ENCODE measurements around the gene SLC46A2. TPM values are rescaled to one million over a fixed set of nuclear protein-coding genes. Genes with fewer than 3 reads are reported as not detected.

SLC46A2 gene
- total RNA-seq, 4 donors from 2014 or later, result 5.6 to 65.2 (median 42.4) TPM

DNA sequence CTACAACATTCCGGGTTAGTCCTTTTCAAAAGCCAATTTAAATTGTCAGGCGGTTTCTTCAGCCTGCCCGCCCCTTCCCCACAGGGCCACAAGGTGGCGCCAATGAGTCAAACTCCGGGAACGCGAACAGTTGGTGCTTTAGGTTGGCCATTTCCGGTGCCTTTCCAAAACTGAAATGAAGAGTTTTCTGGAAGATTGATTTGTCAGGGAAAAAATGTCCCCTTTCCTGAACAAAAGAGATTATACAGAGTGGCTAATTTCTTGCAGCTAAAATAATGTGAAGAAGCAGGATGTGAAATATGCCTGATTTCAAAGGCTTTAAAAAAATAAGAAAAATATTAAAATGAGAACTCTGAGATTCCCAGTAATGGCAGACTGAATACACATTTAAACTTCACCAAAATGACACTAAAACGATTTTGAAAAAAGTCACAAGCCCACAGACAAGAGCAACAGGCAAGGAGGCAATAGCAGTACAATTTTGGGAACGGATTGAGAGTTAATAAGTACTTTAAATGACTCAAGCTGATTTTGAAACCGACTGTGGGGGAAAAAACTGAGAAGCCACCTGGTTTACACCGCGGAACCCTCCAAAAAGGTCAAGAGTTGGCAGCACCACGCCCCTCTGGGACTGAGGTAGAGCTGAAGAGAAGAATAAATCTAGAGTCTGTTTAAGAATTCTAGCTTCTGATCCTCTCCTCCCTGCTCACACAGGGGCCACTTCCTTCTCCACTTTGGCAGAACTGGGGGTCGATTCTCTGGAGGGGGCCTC is 45.7 kb downstream of the SLC46A2 start:
- peak; percentile 35 to 83 for DNase-seq (ENCODE audit: low spot score in 2 of 2)
- Histone ChIP-seq H3K27ac (no peak overlapping the region), H3K27me3 (no peaks in the 10 kb centered on the region), H3K9me3 (no peaks in the 10 kb centered on the region), H3K4me3 (no peak overlapping the region), H3K4me1 (peaks cover 6% of the 10 kb centered on the region), H3K36me3 (no peaks in the 10 kb centered on the region)
- 33% methylated on average over 15 of the region's 15 CpGs for WGBS
- TF ChIP-seq POLR2AphosphoS5 (IDR thresholded peaks at IDR 0.05), result no peak
- TF ChIP-seq CTCF (IDR thresholded peaks at IDR 0.05), result peak; percentile 84 to 94

GRCh38 chr9:112842555-112842954 is 48.1 kb downstream of the SLC46A2 start:
- 70% methylated on average over 4 of the region's 4 CpGs for WGBS
- H3K36me3 ChIP-seq, result peaks cover 7% of the 10 kb centered on the region

GRCh38 chr9:112841261-112841660 is 49.4 kb downstream of the SLC46A2 start:
- H3K4me1 ChIP-seq, result peaks cover 6% of the 10 kb centered on the region
- peaks cover 13% of the 10 kb centered on the region for H3K36me3 ChIP-seq
- TF ChIP-seq CTCF (IDR thresholded peaks at IDR 0.05) (no peak), POLR2A (IDR thresholded peaks at IDR 0.05) (no peak)
- no peak for DNase-seq (ENCODE audit: low spot score in 2 of 2)
- H3K27me3 ChIP-seq, result no peaks in the 10 kb centered on the region
- no peaks in the 10 kb centered on the region for H3K9me3 ChIP-seq
- no peak overlapping the region for H3K4me3 ChIP-seq
- peak overlapping the region; percentile 43 for H3K27ac ChIP-seq
- 57% methylated on average over 3 of the region's 3 CpGs for WGBS

More at GRCh38 chr9:112842555-112842954, 48.1 kb downstream of the SLC46A2 start:
- Histone ChIP-seq H3K4me3 (no peak overlapping the region), H3K27me3 (no peaks in the 10 kb centered on the region), H3K9me3 (no peaks in the 10 kb centered on the region), H3K27ac (peak overlapping the region; percentile 3), H3K4me1 (peaks cover 6% of the 10 kb centered on the region)
- no peak for DNase-seq (ENCODE audit: low spot score in 2 of 2)
- TF ChIP-seq CTCF (IDR thresholded peaks at IDR 0.05) (no peak), EP300 (IDR thresholded peaks at IDR 0.05) (no peak), POLR2AphosphoS5 (IDR thresholded peaks at IDR 0.05) (no peak), POLR2A (IDR thresholded peaks at IDR 0.05) (no peak)

DNA sequence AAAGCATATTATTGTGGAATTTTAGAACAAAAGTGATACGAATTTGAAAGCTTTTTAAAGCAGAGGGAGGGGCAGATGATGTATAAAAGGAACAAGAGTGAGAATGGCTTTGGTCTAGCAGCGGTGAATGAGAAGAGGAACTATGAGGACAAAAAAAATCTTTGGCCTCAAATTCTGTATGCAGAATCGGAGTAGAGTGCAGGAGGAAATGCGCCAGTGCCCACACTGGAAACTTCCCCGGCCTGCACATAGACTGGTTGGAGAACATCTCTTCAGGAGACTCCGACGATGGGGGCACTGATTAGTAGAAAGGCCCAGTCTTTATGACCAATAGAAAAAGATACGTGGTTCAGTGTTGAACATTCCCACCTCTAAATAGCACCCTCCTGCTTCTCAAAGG is 51.3 kb downstream of the SLC46A2 start:
- Histone ChIP-seq H3K27ac (no peak overlapping the region), H3K9me3 (no peaks in the 10 kb centered on the region), H3K27me3 (no peaks in the 10 kb centered on the region), H3K4me3 (no peak overlapping the region), H3K4me1 (no peaks in the 10 kb centered on the region), H3K36me3 (peaks cover 16% of the 10 kb centered on the region)
- 80% methylated on average over 8 of the region's 8 CpGs for WGBS
- no peak for TF ChIP-seq CTCF (IDR thresholded peaks at IDR 0.05)
- no peak for DNase-seq (ENCODE audit: low spot score in 2 of 2)

DNA sequence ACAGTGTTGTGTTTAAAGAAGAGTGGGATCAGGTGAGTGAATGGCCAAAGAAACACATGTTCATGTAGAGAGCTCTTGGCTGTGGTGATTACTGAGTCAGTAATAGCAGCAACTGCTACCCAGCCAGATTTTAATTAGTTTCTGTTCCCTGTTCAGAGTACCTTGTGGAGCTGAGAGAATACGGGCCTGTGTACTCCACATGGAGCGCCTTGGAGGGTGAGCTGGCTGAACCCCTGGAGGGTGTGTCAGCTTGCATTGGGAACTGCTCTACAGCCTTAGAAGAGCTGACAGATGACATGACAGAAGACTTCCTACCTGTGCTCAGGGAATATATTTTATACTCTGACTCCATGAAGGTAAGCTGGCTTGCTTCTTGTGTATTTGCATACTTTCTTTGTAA is 52.3 kb downstream of the SLC46A2 start:
- Histone ChIP-seq H3K4me1 (no peaks in the 10 kb centered on the region), H3K27ac (no peak overlapping the region), H3K27me3 (no peaks in the 10 kb centered on the region), H3K9me3 (no peaks in the 10 kb centered on the region), H3K4me3 (no peak overlapping the region), H3K36me3 (peaks cover 16% of the 10 kb centered on the region)
- TF ChIP-seq POLR2A (IDR thresholded peaks at IDR 0.05), result no peak
- no peak for TF ChIP-seq CTCF (IDR thresholded peaks at IDR 0.05)
- no peak for TF ChIP-seq POLR2AphosphoS5 (IDR thresholded peaks at IDR 0.05)
- no peak for TF ChIP-seq EP300 (IDR thresholded peaks at IDR 0.05)
- 90% methylated on average over 2 of the region's 2 CpGs for WGBS
- no peak for DNase-seq (ENCODE audit: low spot score in 2 of 2)

All from suprapubic skin (tissue), 4 donors.